Measurements from ENCODE around the gene PLSCR5. TPM values are rescaled to one million over a fixed set of nuclear protein-coding genes. Genes with fewer than 3 reads are reported as not detected.

The PLSCR5 gene
- total and polyA plus RNA-seq, 8 donors = not detected

GRCh38 chr3:146566138-146566537, 39.0 kb downstream of the PLSCR5 start:
- H3K4me1 ChIP-seq = no peaks in the 10 kb centered on the region
- ATAC-seq (no peak), FAIRE-seq (no peak), DNase-seq (no peak)
- TF ChIP-seq CTCF (IDR thresholded peaks at IDR 0.05) = no peak
- no peaks in the 10 kb centered on the region for H3K36me3 ChIP-seq
- no peaks in the 10 kb centered on the region for H3K9me3 ChIP-seq
- H3K27ac ChIP-seq = no peak overlapping the region
- no peaks in the 10 kb centered on the region for H3K27me3 ChIP-seq
- no peak overlapping the region for H3K4me3 ChIP-seq
- intact Hi-C loops (cut with DNase I) = no loop called here

- no peaks in the 10 kb centered on the region for H3K9me3 ChIP-seq
- intact Hi-C loops (cut with DNase I) = no loop called here
Measured at GRCh38 chr3:146561879-146562278, 43.3 kb downstream of the PLSCR5 start.

GRCh38 chr3:146561463-146561862, 43.7 kb downstream of the PLSCR5 start:
- H3K4me3 ChIP-seq = no peak overlapping the region
- no peaks in the 10 kb centered on the region for H3K4me1 ChIP-seq
- TF ChIP-seq CTCF (IDR thresholded peaks at IDR 0.05) = no peak
- no peaks in the 10 kb centered on the region for H3K9me3 ChIP-seq
- H3K36me3 ChIP-seq = no peaks in the 10 kb centered on the region
- no peaks in the 10 kb centered on the region for H3K27me3 ChIP-seq
- no peak for DNase-seq
- 92 to 93% methylated on average over 1 of the region's 1 CpG for WGBS, 2 donors
- no peak overlapping the region for H3K27ac ChIP-seq
- no peak for FAIRE-seq
- intact Hi-C loops (cut with DNase I) = no loop called here
- ATAC-seq = no peak

More at GRCh38 chr3:146561879-146562278, 43.3 kb downstream of the PLSCR5 start:
- ATAC-seq = no peak
- 84 to 87% methylated on average over 1 of the region's 1 CpG for WGBS, 2 donors
- no peak for DNase-seq
- Histone ChIP-seq H3K4me3 (no peak overlapping the region), H3K4me1 (no peaks in the 10 kb centered on the region), H3K27ac (no peak overlapping the region), H3K36me3 (no peaks in the 10 kb centered on the region), H3K27me3 (no peaks in the 10 kb centered on the region)
- TF ChIP-seq CTCF (IDR thresholded peaks at IDR 0.05) = no peak
- FAIRE-seq = no peak

DNA sequence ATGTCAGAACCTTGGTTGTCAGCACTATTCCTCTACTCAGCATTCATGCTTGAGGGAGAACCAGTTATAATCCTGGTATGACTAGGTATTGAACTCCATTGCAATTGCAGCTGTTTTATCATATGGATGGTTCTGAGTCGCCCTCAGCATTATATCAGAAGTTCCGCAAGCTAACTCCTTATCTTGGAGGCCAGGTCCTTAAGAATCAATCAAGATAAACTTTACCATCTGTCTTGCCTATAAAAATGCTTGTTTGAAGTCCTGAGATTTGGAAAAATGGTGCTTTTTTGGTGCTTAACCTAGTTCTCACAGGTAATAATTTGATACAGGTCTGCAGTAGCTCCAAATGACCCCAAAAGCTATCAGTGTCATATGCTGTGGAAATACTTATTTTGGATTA, 44.5 kb downstream of the PLSCR5 start:
- Histone ChIP-seq H3K9me3 (no peaks in the 10 kb centered on the region), H3K27ac (no peak overlapping the region), H3K4me3 (no peak overlapping the region), H3K4me1 (no peaks in the 10 kb centered on the region), H3K36me3 (no peaks in the 10 kb centered on the region), H3K27me3 (no peaks in the 10 kb centered on the region)
- no peak for ATAC-seq
- intact Hi-C loops (cut with DNase I) = no loop called here
- DNase-seq = no peak
- no peak for FAIRE-seq
- 70 to 71% methylated on average over 2 of the region's 2 CpGs for WGBS, 2 donors
- TF ChIP-seq CTCF (IDR thresholded peaks at IDR 0.05) = no peak

GRCh38 chr3:146559388-146559787, 45.8 kb downstream of the PLSCR5 start:
- H3K27ac ChIP-seq = no peak overlapping the region
- TF ChIP-seq CTCF (IDR thresholded peaks at IDR 0.05) = no peak
- H3K9me3 ChIP-seq = no peaks in the 10 kb centered on the region
- WGBS, 2 donors = 85 to 93% methylated on average over 3 of the region's 3 CpGs
- no peak for DNase-seq
- no peaks in the 10 kb centered on the region for H3K36me3 ChIP-seq
- no peak for FAIRE-seq
- ATAC-seq = no peak
- H3K4me1 ChIP-seq = no peaks in the 10 kb centered on the region
- H3K27me3 ChIP-seq = no peaks in the 10 kb centered on the region
- no peak overlapping the region for H3K4me3 ChIP-seq
- intact Hi-C loops (cut with DNase I) = no loop called here

All from pancreas (tissue), 10 donors.